Measurements from ENCODE around the gene ZSWIM4.

DNA sequence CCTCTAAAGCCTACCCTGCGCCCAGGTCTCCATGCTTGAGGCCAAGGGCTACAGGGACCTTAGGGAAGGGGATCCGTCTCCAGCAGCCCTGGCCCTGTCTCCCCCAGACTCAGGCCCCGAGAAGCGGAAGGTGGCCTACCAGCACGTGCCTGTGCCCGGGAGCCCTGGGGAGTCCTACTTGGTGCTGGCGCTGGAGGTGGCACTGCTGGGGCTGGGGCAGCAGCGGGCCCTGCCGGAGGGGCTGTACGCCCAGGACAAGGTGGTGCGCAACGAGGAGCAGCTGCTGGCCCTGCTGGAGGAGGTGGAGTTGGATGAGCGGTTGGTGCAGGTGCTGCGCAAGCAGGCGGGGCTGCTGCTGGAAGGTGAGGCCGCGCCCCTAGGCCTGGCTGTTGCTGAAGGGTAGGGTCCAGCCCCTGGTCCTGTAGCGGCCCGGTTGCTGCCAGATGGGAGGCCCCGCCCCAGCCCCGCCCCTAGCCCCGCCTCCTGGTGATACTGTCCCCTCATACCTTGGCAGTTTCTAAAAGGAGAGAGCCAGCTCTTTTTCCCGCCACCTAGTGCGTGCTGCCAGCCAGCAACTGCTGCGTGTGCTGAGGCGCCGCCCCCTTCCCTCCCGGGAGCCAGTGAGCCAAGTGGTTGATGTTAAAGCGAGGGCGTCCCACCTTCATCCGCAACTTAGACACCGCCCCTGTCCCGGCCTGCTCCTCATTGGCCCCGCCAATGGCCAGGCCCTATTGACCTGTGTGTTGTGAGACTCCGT is 22.6 kb downstream of the ZSWIM4 start:
- TF ChIP-seq, protein P1, sequence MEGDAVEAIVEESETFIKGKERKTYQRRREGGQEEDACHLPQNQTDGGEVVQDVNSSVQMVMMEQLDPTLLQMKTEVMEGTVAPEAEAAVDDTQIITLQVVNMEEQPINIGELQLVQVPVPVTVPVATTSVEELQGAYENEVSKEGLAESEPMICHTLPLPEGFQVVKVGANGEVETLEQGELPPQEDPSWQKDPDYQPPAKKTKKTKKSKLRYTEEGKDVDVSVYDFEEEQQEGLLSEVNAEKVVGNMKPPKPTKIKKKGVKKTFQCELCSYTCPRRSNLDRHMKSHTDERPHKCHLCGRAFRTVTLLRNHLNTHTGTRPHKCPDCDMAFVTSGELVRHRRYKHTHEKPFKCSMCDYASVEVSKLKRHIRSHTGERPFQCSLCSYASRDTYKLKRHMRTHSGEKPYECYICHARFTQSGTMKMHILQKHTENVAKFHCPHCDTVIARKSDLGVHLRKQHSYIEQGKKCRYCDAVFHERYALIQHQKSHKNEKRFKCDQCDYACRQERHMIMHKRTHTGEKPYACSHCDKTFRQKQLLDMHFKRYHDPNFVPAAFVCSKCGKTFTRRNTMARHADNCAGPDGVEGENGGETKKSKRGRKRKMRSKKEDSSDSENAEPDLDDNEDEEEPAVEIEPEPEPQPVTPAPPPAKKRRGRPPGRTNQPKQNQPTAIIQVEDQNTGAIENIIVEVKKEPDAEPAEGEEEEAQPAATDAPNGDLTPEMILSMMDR (IDR thresholded peaks at IDR 0.05), result no peak
- TF ChIP-seq, protein P2, sequence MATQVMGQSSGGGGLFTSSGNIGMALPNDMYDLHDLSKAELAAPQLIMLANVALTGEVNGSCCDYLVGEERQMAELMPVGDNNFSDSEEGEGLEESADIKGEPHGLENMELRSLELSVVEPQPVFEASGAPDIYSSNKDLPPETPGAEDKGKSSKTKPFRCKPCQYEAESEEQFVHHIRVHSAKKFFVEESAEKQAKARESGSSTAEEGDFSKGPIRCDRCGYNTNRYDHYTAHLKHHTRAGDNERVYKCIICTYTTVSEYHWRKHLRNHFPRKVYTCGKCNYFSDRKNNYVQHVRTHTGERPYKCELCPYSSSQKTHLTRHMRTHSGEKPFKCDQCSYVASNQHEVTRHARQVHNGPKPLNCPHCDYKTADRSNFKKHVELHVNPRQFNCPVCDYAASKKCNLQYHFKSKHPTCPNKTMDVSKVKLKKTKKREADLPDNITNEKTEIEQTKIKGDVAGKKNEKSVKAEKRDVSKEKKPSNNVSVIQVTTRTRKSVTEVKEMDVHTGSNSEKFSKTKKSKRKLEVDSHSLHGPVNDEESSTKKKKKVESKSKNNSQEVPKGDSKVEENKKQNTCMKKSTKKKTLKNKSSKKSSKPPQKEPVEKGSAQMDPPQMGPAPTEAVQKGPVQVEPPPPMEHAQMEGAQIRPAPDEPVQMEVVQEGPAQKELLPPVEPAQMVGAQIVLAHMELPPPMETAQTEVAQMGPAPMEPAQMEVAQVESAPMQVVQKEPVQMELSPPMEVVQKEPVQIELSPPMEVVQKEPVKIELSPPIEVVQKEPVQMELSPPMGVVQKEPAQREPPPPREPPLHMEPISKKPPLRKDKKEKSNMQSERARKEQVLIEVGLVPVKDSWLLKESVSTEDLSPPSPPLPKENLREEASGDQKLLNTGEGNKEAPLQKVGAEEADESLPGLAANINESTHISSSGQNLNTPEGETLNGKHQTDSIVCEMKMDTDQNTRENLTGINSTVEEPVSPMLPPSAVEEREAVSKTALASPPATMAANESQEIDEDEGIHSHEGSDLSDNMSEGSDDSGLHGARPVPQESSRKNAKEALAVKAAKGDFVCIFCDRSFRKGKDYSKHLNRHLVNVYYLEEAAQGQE (IDR thresholded peaks at IDR 0.05; ENCODE audit: insufficient read depth in 1 of 2, low read depth in 2 of 2, low read length in 1 of 2), result no peak

Measured in Panc1 (cell line).